Stimulated activated naive B cell treated with anti-CD40 and anti-IgM and Interleukin-4, amounts not matched to agents 10 μg/mL and 1 μg/mL and 100 μg/mL, for 72 hours (primary cell): ENCODE measurements around the gene MICU1.

Source experiments
- ATAC-seq, 2 donors: fragments of 150-1000 bp; cut with Tn5 transposase; replicated peaks; 2 replicates each; pipeline ENCODE4 v1.10.0; 2021; ENCODE audit warnings: moderate library complexity in 1 of 2
- DNase-seq: peaks from one replicate; pipeline ENCODE4 v3.0.0; 2021
- H3K27ac Mint-ChIP-seq: one replicate; pipeline ENCODE4 v1.8.0; 2022; ENCODE audit warnings: mild to moderate bottlenecking, mixed read lengths
- H3K27me3 Mint-ChIP-seq, 2 donors: one replicate each; pipeline ENCODE4 v1.8.0; 2022; ENCODE audit warnings: mixed read lengths in 2 of 2
- H3K36me3 Mint-ChIP-seq, 2 donors: one replicate each; pipeline ENCODE4 v1.8.0; 2022; ENCODE audit warnings: mixed read lengths in 2 of 2, mild to moderate bottlenecking in 1 of 2
- H3K4me1 Mint-ChIP-seq, 2 donors: one replicate each; pipeline ENCODE4 v1.8.0; 2022; ENCODE audit warnings: mixed read lengths in 2 of 2, mild to moderate bottlenecking in 1 of 2
- H3K4me3 Mint-ChIP-seq, 2 donors: one replicate each; pipeline ENCODE4 v1.8.0; 2022; ENCODE audit warnings: mild to moderate bottlenecking in 2 of 2, mixed read lengths in 2 of 2, moderate library complexity in 1 of 2
- H3K9me3 Mint-ChIP-seq, 2 donors: one replicate each; pipeline ENCODE4 v1.8.0; 2022; ENCODE audit warnings: mixed read lengths in 2 of 2, mild to moderate bottlenecking in 1 of 2

The MICU1 gene

GRCh38 chr10:72523932-72524396 lies 101.9 kb downstream of the MICU1 start:
- H3K4me1 Mint-ChIP-seq, result no peaks in the 10 kb centered on the region
- H3K36me3 Mint-ChIP-seq, result peaks cover 0 to 1% of the 10 kb centered on the region in 2 donors
- no peak overlapping the region for H3K4me3 Mint-ChIP-seq
- no peaks in the 10 kb centered on the region for H3K27me3 Mint-ChIP-seq
- H3K9me3 Mint-ChIP-seq, result no peaks in the 10 kb centered on the region
- H3K27ac Mint-ChIP-seq, result no peak overlapping the region
- ATAC-seq (no peak), DNase-seq (no peak)

DNA sequence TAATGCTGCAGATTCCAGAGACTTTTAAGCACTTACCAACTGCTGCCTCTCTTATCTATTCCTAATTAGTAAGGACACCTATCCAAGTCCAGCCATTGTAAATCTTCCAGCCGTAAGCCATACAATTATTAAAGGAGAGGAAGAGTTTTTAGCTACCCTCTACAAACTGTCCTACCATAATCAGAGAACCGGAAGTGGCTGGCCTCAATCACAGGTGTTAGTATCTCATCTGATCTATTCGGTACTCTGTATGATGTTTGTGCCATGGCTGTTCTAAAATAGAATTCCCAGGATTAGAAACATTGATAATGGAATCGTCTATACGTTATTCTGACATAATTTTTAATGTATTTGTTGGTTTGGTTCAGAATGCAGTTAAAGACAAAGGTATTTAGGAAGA lies 102.8 kb downstream of the MICU1 start:
- no peak for DNase-seq
- Mint-ChIP-seq H3K4me3 (no peak overlapping the region), H3K4me1 (no peaks in the 10 kb centered on the region), H3K27ac (no peak overlapping the region), H3K27me3 (no peaks in the 10 kb centered on the region), H3K36me3 (peaks cover 4 to 5% of the 10 kb centered on the region in 2 donors), H3K9me3 (no peaks in the 10 kb centered on the region)
- ATAC-seq, result no peak

DNA sequence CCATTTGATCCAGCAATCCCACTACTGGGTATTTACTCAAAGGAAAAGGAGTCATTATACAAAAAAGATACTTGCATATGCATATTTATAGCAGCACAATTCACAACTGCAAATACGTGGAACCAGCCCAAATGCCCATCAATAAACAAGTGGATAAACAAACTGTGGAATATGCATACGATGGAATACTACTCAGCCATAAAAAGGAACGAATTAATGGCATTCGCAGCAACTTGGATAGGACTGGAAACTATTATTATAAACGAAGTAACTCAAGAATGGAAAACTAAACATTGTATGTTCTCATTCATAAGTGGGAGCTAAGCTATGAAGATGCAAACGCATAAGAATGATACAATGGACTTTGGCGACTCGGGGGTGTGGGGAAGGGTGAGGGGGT lies 108.6 kb downstream of the MICU1 start:
- ATAC-seq (no peak), DNase-seq (no peak)
- Mint-ChIP-seq H3K4me1 (no peaks in the 10 kb centered on the region), H3K36me3 (peaks cover 23 to 35% of the 10 kb centered on the region in 2 donors), H3K4me3 (no peak overlapping the region), H3K27me3 (no peaks in the 10 kb centered on the region), H3K27ac (no peak overlapping the region), H3K9me3 (peaks cover 7 to 16% of the 10 kb centered on the region in 2 donors)

GRCh38 chr10:72515455-72515854 lies 110.4 kb downstream of the MICU1 start:
- Mint-ChIP-seq H3K4me1 (no peaks in the 10 kb centered on the region), H3K27ac (no peak overlapping the region)
- ATAC-seq, result no peak

GRCh38 chr10:72513910-72514309 lies 112.0 kb downstream of the MICU1 start:
- no peaks in the 10 kb centered on the region for H3K27me3 Mint-ChIP-seq
- ATAC-seq, result no peak
- no peak overlapping the region for H3K27ac Mint-ChIP-seq
- peaks cover 0 to 2% of the 10 kb centered on the region in 2 donors for H3K4me1 Mint-ChIP-seq
- no peak for DNase-seq
- peaks cover 7 to 16% of the 10 kb centered on the region in 2 donors for H3K9me3 Mint-ChIP-seq
- H3K4me3 Mint-ChIP-seq, result no peak overlapping the region
- peaks cover 23 to 35% of the 10 kb centered on the region in 2 donors for H3K36me3 Mint-ChIP-seq

More at GRCh38 chr10:72515455-72515854, 110.4 kb downstream of the MICU1 start:
- no peaks in the 10 kb centered on the region for H3K27me3 Mint-ChIP-seq
- no peak for DNase-seq
- H3K4me3 Mint-ChIP-seq, result no peak overlapping the region
- H3K9me3 Mint-ChIP-seq, result peaks cover 7 to 16% of the 10 kb centered on the region in 2 donors
- H3K36me3 Mint-ChIP-seq, result peaks cover 23 to 35% of the 10 kb centered on the region in 2 donors

DNA sequence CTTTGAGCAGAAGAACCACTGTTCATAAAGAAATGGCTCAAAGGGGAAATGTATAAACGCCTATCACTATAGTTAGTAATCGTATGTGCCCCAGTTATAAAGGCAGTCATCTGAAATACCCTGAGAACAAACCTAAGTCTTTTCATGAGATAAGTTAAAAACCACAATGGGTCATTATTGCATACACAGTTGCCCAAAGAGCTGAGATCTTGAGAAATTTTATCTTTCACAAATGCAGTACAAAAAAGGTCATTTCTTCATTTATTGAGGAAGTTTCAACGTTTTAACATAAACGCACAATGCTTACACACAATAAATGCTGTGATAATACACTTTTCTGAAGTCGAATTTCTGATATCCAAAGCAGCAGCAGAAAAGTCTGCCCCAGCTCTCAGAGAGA lies 114.4 kb downstream of the MICU1 start:
- no peak for DNase-seq
- Mint-ChIP-seq H3K4me3 (no peak overlapping the region), H3K27me3 (no peaks in the 10 kb centered on the region)

DNA sequence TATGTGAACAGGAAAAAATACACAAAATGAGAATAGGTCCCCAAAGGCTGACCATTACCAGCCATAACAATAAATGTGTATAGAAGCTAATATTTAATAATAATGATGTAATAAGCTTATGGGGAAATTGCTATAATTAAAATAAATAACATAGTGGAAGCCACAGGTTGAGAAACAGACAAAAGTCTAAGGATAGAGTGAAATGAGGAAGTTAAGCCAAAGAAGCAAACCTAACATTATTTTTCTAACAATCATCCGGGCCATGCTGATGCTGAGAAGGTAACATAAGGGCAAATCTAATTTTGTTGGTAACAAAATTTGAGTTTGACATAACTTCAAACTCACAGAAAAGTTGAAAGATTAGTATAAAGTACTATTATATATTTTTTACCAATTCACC lies 115.9 kb downstream of the MICU1 start:
- no peak for ATAC-seq
- Mint-ChIP-seq H3K9me3 (peaks cover 7 to 16% of the 10 kb centered on the region in 2 donors), H3K27ac (no peak overlapping the region), H3K4me3 (no peak overlapping the region), H3K4me1 (peaks cover 0 to 2% of the 10 kb centered on the region in 2 donors), H3K27me3 (no peaks in the 10 kb centered on the region), H3K36me3 (peaks cover 17 to 25% of the 10 kb centered on the region in 2 donors)
- no peak for DNase-seq

More for the DNA sequence above, 114.4 kb downstream of the MICU1 start:
- peaks cover 0 to 2% of the 10 kb centered on the region in 2 donors for H3K4me1 Mint-ChIP-seq
- ATAC-seq, result no peak
- peaks cover 14 to 25% of the 10 kb centered on the region in 2 donors for H3K36me3 Mint-ChIP-seq
- H3K9me3 Mint-ChIP-seq, result peaks cover 7 to 13% of the 10 kb centered on the region in 2 donors
- H3K27ac Mint-ChIP-seq, result no peak overlapping the region

- Mint-ChIP-seq H3K27ac (no peak overlapping the region), H3K27me3 (no peaks in the 10 kb centered on the region), H3K4me1 (peaks cover 0 to 2% of the 10 kb centered on the region in 2 donors), H3K9me3 (peaks cover 3 to 16% of the 10 kb centered on the region in 2 donors), H3K4me3 (no peak overlapping the region), H3K36me3 (peaks cover 21 to 25% of the 10 kb centered on the region in 2 donors)
- DNase-seq (no peak), ATAC-seq (no peak)
These were observed 116.6 kb downstream of the MICU1 start for GRCh38 chr10:72509206-72509799.

- H3K4me1 Mint-ChIP-seq, result peaks cover 0 to 2% of the 10 kb centered on the region in 2 donors
- H3K27me3 Mint-ChIP-seq, result no peaks in the 10 kb centered on the region
- no peak overlapping the region for H3K4me3 Mint-ChIP-seq
- H3K27ac Mint-ChIP-seq, result no peak overlapping the region
- DNase-seq (no peak), ATAC-seq (no peak)
- H3K36me3 Mint-ChIP-seq, result peaks cover 20 to 30% of the 10 kb centered on the region in 2 donors
- peaks cover 0 to 13% of the 10 kb centered on the region in 2 donors for H3K9me3 Mint-ChIP-seq
These were observed 117.8 kb downstream of the MICU1 start for GRCh38 chr10:72508033-72508432.

GRCh38 chr10:72506474-72506873 lies 119.4 kb downstream of the MICU1 start:
- peaks cover 0 to 13% of the 10 kb centered on the region in 2 donors for H3K9me3 Mint-ChIP-seq
- ATAC-seq (no peak), DNase-seq (no peak)
- H3K4me1 Mint-ChIP-seq, result peaks cover 0 to 2% of the 10 kb centered on the region in 2 donors
- no peak overlapping the region for H3K27ac Mint-ChIP-seq
- no peak overlapping the region for H3K4me3 Mint-ChIP-seq
- no peaks in the 10 kb centered on the region for H3K27me3 Mint-ChIP-seq
- peaks cover 17 to 31% of the 10 kb centered on the region in 2 donors for H3K36me3 Mint-ChIP-seq

GRCh38 chr10:72505435-72505834 lies 120.4 kb downstream of the MICU1 start:
- Mint-ChIP-seq H3K4me1 (peaks cover 0 to 2% of the 10 kb centered on the region in 2 donors), H3K9me3 (peaks cover 0 to 13% of the 10 kb centered on the region in 2 donors), H3K27me3 (no peaks in the 10 kb centered on the region), H3K27ac (no peak overlapping the region), H3K4me3 (no peak overlapping the region), H3K36me3 (peaks cover 17 to 31% of the 10 kb centered on the region in 2 donors)
- DNase-seq (no peak), ATAC-seq (no peak)

GRCh38 chr10:72503694-72504438 lies 122.0 kb downstream of the MICU1 start:
- Mint-ChIP-seq H3K27ac (no peak overlapping the region), H3K36me3 (peaks cover 17 to 31% of the 10 kb centered on the region in 2 donors), H3K4me3 (no peak overlapping the region), H3K4me1 (no peaks in the 10 kb centered on the region), H3K27me3 (no peaks in the 10 kb centered on the region), H3K9me3 (peaks cover 0 to 13% of the 10 kb centered on the region in 2 donors)
- DNase-seq (no peak), ATAC-seq (no peak)

- Mint-ChIP-seq H3K27me3 (no peaks in the 10 kb centered on the region), H3K4me1 (no peaks in the 10 kb centered on the region), H3K36me3 (peaks cover 17 to 31% of the 10 kb centered on the region in 2 donors), H3K4me3 (no peak overlapping the region), H3K9me3 (peaks cover 0 to 13% of the 10 kb centered on the region in 2 donors), H3K27ac (no peak overlapping the region)
- ATAC-seq (no peak), DNase-seq (no peak)
These were observed 122.6 kb downstream of the MICU1 start for GRCh38 chr10:72503241-72503640.

DNA sequence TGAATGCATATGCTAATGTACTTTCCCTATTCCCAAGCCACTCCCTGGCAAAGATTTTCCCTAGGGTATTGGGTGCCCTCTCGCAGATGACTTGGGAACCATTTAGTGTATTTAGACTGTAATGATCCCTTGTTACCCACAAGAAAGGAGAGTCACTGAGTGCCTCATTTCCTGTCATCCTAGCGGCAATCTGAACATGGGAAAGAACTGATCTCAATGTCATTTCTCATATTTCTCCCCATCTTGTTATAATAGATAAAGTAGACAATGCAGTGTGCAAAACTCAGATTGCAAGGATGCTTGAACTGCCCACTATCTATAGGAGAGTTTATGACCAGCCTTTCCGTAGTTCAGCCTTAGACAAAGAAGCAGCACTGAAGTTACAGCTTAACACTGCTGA lies 123.3 kb downstream of the MICU1 start:
- Mint-ChIP-seq H3K27ac (no peak overlapping the region), H3K27me3 (no peaks in the 10 kb centered on the region), H3K9me3 (peaks cover 0 to 13% of the 10 kb centered on the region in 2 donors), H3K36me3 (peaks cover 17 to 31% of the 10 kb centered on the region in 2 donors), H3K4me1 (no peaks in the 10 kb centered on the region), H3K4me3 (no peak overlapping the region)
- ATAC-seq (no peak), DNase-seq (no peak)

GRCh38 chr10:72499701-72500100 lies 126.2 kb downstream of the MICU1 start:
- H3K27ac Mint-ChIP-seq, result no peak overlapping the region
- ATAC-seq (no peak), DNase-seq (no peak)
- H3K4me1 Mint-ChIP-seq, result no peaks in the 10 kb centered on the region
- peaks cover 8 to 24% of the 10 kb centered on the region in 2 donors for H3K36me3 Mint-ChIP-seq
- H3K9me3 Mint-ChIP-seq, result peaks cover 0 to 8% of the 10 kb centered on the region in 2 donors
- no peak overlapping the region for H3K4me3 Mint-ChIP-seq
- no peaks in the 10 kb centered on the region for H3K27me3 Mint-ChIP-seq
